ENCODE results near the gene SERPINA1.

SERPINA1 gene

DNA sequence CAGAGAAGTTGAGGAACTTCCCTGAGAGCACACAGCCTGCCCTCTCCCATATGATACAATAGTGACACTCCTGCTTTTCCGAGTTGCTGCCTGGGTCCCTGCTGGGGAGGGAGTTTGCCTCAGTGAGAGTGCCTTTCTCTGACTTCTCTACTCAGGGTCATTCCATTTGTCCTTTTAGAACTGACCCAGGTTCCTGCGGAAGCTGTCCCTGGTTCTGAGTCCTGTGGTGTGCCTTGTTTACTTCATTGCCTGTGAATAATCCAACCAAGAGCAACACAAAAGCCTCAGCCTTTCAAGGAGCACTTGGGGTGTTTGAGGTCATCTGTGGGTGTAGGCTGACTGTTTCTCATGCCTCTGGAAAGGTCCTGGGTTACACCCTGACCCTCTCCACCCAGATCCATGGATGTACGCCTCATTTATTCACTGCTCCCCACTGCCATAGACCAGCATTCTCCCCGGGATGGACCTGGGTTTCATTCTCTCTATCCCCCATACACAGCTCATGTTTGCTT is 13.6 kb downstream of the SERPINA1 start:
- no peak overlapping the region for H3K18ac ChIP-seq (ENCODE audit: low read depth in 1 of 2, low read length in 2 of 2)
- 68% methylated on average over 2 of the region's 4 CpGs for WGBS
- H3K79me1 ChIP-seq (replicated peaks; ENCODE audit: low read length, poor library complexity, severe bottlenecking) = no peaks in the 10 kb centered on the region
- no peaks in the 10 kb centered on the region for H3K9me3 ChIP-seq (ENCODE audit: control insufficient read depth, low read length)
- H3K27me3 ChIP-seq (ENCODE audit: control insufficient read depth in 1 of 2, insufficient read depth in 1 of 2, low read length in 2 of 2) = peaks cover 0 to 2% of the 10 kb centered on the region in 2 experiments
- H2AK5ac ChIP-seq (ENCODE audit: low read length, severe bottlenecking) = no peak overlapping the region
- DNase-seq = no peak
- no peaks in the 10 kb centered on the region for H3K36me3 ChIP-seq (ENCODE audit: control insufficient read depth in 1 of 2, insufficient read depth in 2 of 2, low read depth in 1 of 2, low read length in 2 of 2)
- no peak overlapping the region for H3K4me2 ChIP-seq (ENCODE audit: low read length, poor library complexity, severe bottlenecking)
- H4K91ac ChIP-seq (ENCODE audit: low read length) = no peak overlapping the region
- no peak overlapping the region for H3K4ac ChIP-seq (ENCODE audit: low read depth in 1 of 2, low read length in 2 of 2)
- peaks cover 7% of the 10 kb centered on the region for H3K4me1 ChIP-seq (ENCODE audit: control insufficient read depth, insufficient read depth, low read depth, low read length)
- H3K4me3 ChIP-seq (ENCODE audit: insufficient read depth in 1 of 2, low read depth in 1 of 2, low read length in 2 of 2) = no peak overlapping the region
- no peak overlapping the region for H3K27ac ChIP-seq (ENCODE audit: low read length, poor library complexity, severe bottlenecking)
- no peak overlapping the region for H2BK120ac ChIP-seq (ENCODE audit: low read depth, low read length)
- no peak overlapping the region for H3K14ac ChIP-seq (ENCODE audit: low read length in 2 of 2)
- H3K23ac ChIP-seq (ENCODE audit: low read length in 2 of 2) = no peak overlapping the region
- H2BK12ac ChIP-seq (ENCODE audit: low read length in 2 of 2) = no peak overlapping the region
- H2BK5ac ChIP-seq (ENCODE audit: low read depth, low read length, poor library complexity, severe bottlenecking) = no peak overlapping the region
- H2AFZ ChIP-seq (ENCODE audit: low read depth, low read length) = no peak overlapping the region
- no peak overlapping the region for H4K8ac ChIP-seq (ENCODE audit: low read length)
- H3K9ac ChIP-seq (ENCODE audit: low read length) = no peak overlapping the region
- H2BK15ac ChIP-seq (ENCODE audit: low read depth, poor library complexity, severe bottlenecking) = no peak overlapping the region

DNA sequence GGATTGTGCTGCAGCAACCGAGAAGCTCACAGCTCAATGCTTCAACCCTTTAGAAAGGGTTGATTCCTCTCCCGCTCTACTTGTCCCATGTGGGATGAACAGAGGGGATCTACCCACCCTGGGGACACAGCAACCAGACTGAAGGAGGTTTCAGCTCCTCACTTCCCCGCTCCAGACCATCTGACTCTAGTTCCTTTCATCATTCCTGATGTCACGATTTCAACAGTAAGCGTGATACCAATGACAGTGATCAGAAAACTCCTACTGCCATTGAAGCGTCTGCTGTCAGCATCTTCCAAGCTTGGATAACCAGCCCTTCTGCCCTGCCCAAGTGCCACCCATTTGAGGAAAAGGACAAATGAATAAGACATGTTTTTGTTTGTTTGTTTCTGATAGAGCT is 14.3 kb downstream of the SERPINA1 start:
- Histone ChIP-seq H3K4me2 (ENCODE audit: low read length, poor library complexity, severe bottlenecking) (no peak overlapping the region), H3K14ac (ENCODE audit: low read length in 2 of 2) (no peak overlapping the region), H2BK12ac (ENCODE audit: low read length in 2 of 2) (no peak overlapping the region), H3K4me1 (ENCODE audit: control insufficient read depth, insufficient read depth, low read depth, low read length) (peaks cover 7% of the 10 kb centered on the region), H4K91ac (ENCODE audit: low read length) (no peak overlapping the region), H3K9me3 (ENCODE audit: control insufficient read depth, low read length) (no peaks in the 10 kb centered on the region), H3K36me3 (ENCODE audit: control insufficient read depth in 1 of 2, insufficient read depth in 2 of 2, low read depth in 1 of 2, low read length in 2 of 2) (no peaks in the 10 kb centered on the region), H3K9ac (ENCODE audit: low read length) (no peak overlapping the region), H3K18ac (ENCODE audit: low read depth in 1 of 2, low read length in 2 of 2) (no peak overlapping the region), H2BK5ac (ENCODE audit: low read depth, low read length, poor library complexity, severe bottlenecking) (no peak overlapping the region), H3K79me1 (replicated peaks; ENCODE audit: low read length, poor library complexity, severe bottlenecking) (no peaks in the 10 kb centered on the region), H2BK15ac (ENCODE audit: low read depth, poor library complexity, severe bottlenecking) (no peak overlapping the region), H3K27me3 (ENCODE audit: control insufficient read depth in 1 of 2, insufficient read depth in 1 of 2, low read length in 2 of 2) (no peaks in the 10 kb centered on the region), H4K8ac (ENCODE audit: low read length) (no peak overlapping the region), H3K4ac (ENCODE audit: low read depth in 1 of 2, low read length in 2 of 2) (no peak overlapping the region), H2AFZ (ENCODE audit: low read depth, low read length) (no peak overlapping the region), H3K4me3 (ENCODE audit: insufficient read depth in 1 of 2, low read depth in 1 of 2, low read length in 2 of 2) (no peak overlapping the region), H2BK120ac (ENCODE audit: low read depth, low read length) (no peak overlapping the region), H3K23ac (ENCODE audit: low read length in 2 of 2) (no peak overlapping the region), H3K27ac (ENCODE audit: low read length, poor library complexity, severe bottlenecking) (peak overlapping the region; percentile 58), H2AK5ac (ENCODE audit: low read length, severe bottlenecking) (no peak overlapping the region)
- 82% methylated on average over 6 of the region's 6 CpGs for WGBS
- no peak for DNase-seq

DNA sequence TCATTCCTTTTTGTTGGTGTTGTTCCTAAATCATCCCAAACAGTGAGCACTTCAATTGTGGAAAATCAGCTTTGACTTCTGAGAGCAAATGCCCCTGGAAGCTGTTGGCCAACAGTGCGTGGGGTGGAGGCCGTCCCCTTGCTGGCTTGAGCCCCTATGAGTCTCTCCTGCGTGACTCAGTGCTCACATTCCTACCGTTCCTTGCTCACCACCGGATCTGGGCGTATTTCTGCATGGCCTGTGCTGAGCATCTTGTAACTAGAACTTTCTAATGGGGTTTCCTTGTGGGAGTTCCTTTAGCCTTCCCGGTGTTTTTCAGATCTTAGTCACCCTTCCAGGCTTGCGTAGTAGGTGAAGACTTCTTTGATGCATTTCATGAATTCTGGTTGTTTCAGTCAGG is 14.7 kb downstream of the SERPINA1 start:
- H3K9ac ChIP-seq (ENCODE audit: low read length) = peak overlapping the region; percentile 63
- H3K4me2 ChIP-seq (ENCODE audit: low read length, poor library complexity, severe bottlenecking) = no peak overlapping the region
- H3K4me1 ChIP-seq (ENCODE audit: control insufficient read depth, insufficient read depth, low read depth, low read length) = peaks cover 7% of the 10 kb centered on the region
- H3K4me3 ChIP-seq (ENCODE audit: insufficient read depth in 1 of 2, low read depth in 1 of 2, low read length in 2 of 2) = no peak overlapping the region
- no peak overlapping the region for H3K18ac ChIP-seq (ENCODE audit: low read depth in 1 of 2, low read length in 2 of 2)
- H4K91ac ChIP-seq (ENCODE audit: low read length) = no peak overlapping the region
- 82% methylated on average over 8 of the region's 8 CpGs for WGBS
- no peak overlapping the region for H3K23ac ChIP-seq (ENCODE audit: low read length in 2 of 2)
- no peak overlapping the region for H4K8ac ChIP-seq (ENCODE audit: low read length)
- peak overlapping the region; percentile 67 for H3K27ac ChIP-seq (ENCODE audit: low read length, poor library complexity, severe bottlenecking)
- H2BK120ac ChIP-seq (ENCODE audit: low read depth, low read length) = no peak overlapping the region
- H3K14ac ChIP-seq (ENCODE audit: low read length in 2 of 2) = no peak overlapping the region
- no peak overlapping the region for H2BK12ac ChIP-seq (ENCODE audit: low read length in 2 of 2)
- H2BK5ac ChIP-seq (ENCODE audit: low read depth, low read length, poor library complexity, severe bottlenecking) = no peak overlapping the region
- no peaks in the 10 kb centered on the region for H3K27me3 ChIP-seq (ENCODE audit: control insufficient read depth in 1 of 2, insufficient read depth in 1 of 2, low read length in 2 of 2)
- H3K4ac ChIP-seq (ENCODE audit: low read depth in 1 of 2, low read length in 2 of 2) = no peak overlapping the region
- H3K79me1 ChIP-seq (replicated peaks; ENCODE audit: low read length, poor library complexity, severe bottlenecking) = no peaks in the 10 kb centered on the region
- no peaks in the 10 kb centered on the region for H3K36me3 ChIP-seq (ENCODE audit: control insufficient read depth in 1 of 2, insufficient read depth in 2 of 2, low read depth in 1 of 2, low read length in 2 of 2)
- no peak overlapping the region for H2BK15ac ChIP-seq (ENCODE audit: low read depth, poor library complexity, severe bottlenecking)
- no peaks in the 10 kb centered on the region for H3K9me3 ChIP-seq (ENCODE audit: control insufficient read depth, low read length)
- DNase-seq = peak; percentile 38
- H2AK5ac ChIP-seq (ENCODE audit: low read length, severe bottlenecking) = no peak overlapping the region
- no peak overlapping the region for H2AFZ ChIP-seq (ENCODE audit: low read depth, low read length)

DNA sequence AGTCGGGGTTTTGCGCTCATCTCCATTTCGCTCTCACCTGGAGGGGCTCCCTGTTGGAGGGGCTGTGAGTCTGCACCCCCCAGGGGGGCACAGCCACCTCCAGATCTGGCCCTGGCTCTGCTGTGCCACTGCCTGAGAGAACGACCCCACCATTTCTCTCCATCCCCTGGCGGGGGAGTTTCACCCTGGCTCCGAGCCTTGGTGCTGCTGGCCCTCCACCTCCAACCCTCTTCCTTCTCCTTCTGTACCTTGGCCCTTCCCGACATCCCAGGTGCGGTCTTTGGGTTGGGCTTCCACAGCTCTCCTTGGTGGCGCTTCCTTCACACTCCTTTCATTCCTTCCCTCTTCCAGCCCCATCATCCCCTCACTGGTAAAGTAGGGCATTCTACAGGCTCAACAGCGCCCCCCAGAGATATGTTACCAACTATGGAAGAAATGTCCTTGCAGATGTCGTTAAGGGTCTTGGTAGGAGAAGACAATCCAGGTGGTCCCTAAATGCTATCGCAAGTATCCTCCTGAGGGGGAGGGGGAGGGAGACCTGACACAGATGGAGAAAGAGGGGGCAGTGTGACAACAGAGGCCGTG is 16.3 kb downstream of the SERPINA1 start:
- Histone ChIP-seq H2BK120ac (ENCODE audit: low read depth, low read length) (no peak overlapping the region), H3K4ac (ENCODE audit: low read depth in 1 of 2, low read length in 2 of 2) (no peak overlapping the region), H3K4me2 (ENCODE audit: low read length, poor library complexity, severe bottlenecking) (no peak overlapping the region), H3K14ac (ENCODE audit: low read length in 2 of 2) (no peak overlapping the region), H3K9me3 (ENCODE audit: control insufficient read depth, low read length) (no peaks in the 10 kb centered on the region), H3K27ac (ENCODE audit: low read length, poor library complexity, severe bottlenecking) (no peak overlapping the region), H4K8ac (ENCODE audit: low read length) (no peak overlapping the region), H4K91ac (ENCODE audit: low read length) (no peak overlapping the region), H3K9ac (ENCODE audit: low read length) (no peak overlapping the region), H3K23ac (ENCODE audit: low read length in 2 of 2) (no peak overlapping the region), H3K79me1 (replicated peaks; ENCODE audit: low read length, poor library complexity, severe bottlenecking) (no peaks in the 10 kb centered on the region), H2AFZ (ENCODE audit: low read depth, low read length) (no peak overlapping the region), H2BK5ac (ENCODE audit: low read depth, low read length, poor library complexity, severe bottlenecking) (no peak overlapping the region), H3K36me3 (ENCODE audit: control insufficient read depth in 1 of 2, insufficient read depth in 2 of 2, low read depth in 1 of 2, low read length in 2 of 2) (no peaks in the 10 kb centered on the region), H2AK5ac (ENCODE audit: low read length, severe bottlenecking) (peak overlapping the region; percentile 68), H3K4me3 (ENCODE audit: insufficient read depth in 1 of 2, low read depth in 1 of 2, low read length in 2 of 2) (no peak overlapping the region), H3K27me3 (ENCODE audit: control insufficient read depth in 1 of 2, insufficient read depth in 1 of 2, low read length in 2 of 2) (no peaks in the 10 kb centered on the region), H3K4me1 (ENCODE audit: control insufficient read depth, insufficient read depth, low read depth, low read length) (peaks cover 7% of the 10 kb centered on the region), H2BK12ac (ENCODE audit: low read length in 2 of 2) (no peak overlapping the region), H3K18ac (ENCODE audit: low read depth in 1 of 2, low read length in 2 of 2) (no peak overlapping the region), H2BK15ac (ENCODE audit: low read depth, poor library complexity, severe bottlenecking) (no peak overlapping the region)
- DNase-seq = no peak
- WGBS = 77% methylated on average over 13 of the region's 13 CpGs

Measured in mesenchymal stem cell (in vitro differentiated cells and primary cell).